AG10803 (cell line): Measurements from ENCODE around the gene PLCL1.

Experiments
- DNase-seq: peaks from one replicate; pipeline ENCODE4 v3.0.0; 2010; ENCODE audit warnings: low read depth
- H3K4me3 ChIP-seq: 2 replicates; pipeline ENCODE4 v1.5.1; 2011; ENCODE audit warnings: mild to moderate bottlenecking, low read length, control low read depth
- TF ChIP-seq, protein P1 (sequence below): conservative IDR thresholded peaks from 2 replicates; pipeline ENCODE4 v1.5.1; 2011; ENCODE audit warnings: mild to moderate bottlenecking, low read length, control low read depth, inconsistent platforms

PLCL1 gene

DNA sequence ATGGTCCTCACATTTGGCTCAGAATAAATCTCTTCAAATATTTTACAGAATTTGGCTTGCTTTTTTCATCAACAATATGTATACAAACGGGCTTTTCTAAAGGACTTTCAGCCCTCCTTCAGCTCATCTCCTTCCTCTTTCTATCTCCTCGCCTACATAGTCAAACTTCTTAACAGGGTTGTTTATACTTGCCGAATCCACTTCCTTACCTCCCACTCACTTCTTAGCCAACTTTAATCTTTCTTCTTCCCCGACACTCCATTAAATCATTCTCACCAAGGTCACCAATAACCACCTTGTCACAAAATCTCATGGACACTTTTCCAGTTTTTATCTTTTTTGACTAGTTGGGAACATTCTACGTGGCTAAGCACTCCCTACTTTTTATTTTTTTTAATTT is 325.2 kb downstream of the PLCL1 start:
- DNase-seq = no peak
- TF ChIP-seq, protein P1, sequence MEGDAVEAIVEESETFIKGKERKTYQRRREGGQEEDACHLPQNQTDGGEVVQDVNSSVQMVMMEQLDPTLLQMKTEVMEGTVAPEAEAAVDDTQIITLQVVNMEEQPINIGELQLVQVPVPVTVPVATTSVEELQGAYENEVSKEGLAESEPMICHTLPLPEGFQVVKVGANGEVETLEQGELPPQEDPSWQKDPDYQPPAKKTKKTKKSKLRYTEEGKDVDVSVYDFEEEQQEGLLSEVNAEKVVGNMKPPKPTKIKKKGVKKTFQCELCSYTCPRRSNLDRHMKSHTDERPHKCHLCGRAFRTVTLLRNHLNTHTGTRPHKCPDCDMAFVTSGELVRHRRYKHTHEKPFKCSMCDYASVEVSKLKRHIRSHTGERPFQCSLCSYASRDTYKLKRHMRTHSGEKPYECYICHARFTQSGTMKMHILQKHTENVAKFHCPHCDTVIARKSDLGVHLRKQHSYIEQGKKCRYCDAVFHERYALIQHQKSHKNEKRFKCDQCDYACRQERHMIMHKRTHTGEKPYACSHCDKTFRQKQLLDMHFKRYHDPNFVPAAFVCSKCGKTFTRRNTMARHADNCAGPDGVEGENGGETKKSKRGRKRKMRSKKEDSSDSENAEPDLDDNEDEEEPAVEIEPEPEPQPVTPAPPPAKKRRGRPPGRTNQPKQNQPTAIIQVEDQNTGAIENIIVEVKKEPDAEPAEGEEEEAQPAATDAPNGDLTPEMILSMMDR = no peak
- H3K4me3 ChIP-seq = no peak overlapping the region

DNA sequence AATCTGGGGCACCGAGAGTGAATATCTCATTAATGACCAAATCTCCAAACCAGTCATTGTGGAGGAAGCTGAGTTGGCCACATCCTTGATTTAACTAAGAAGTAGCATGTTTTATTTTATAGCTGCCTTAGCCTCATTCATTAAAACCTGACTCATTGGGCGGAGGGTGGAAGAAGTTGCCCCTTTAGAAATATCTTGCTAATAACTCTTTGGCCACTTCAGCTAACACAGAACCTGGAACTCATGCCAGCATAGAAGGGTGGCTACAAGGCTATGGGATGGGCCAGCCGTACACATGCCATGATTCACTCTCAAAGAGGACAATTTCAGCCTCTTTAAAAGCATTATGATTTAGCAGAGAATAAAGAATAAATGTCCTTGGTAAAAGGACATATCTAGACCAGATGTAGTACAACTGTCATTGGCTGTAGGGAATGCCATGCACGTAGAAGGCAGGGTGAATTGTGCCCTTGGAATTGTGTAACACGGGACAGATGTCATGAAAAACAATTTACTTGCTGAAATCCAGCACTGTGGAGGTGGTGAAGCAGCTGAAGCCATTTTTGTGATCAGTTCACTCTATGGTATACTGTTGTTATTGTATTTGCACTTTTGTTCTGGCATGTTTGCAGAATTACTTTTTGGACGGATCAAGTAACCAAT is 330.0 kb downstream of the PLCL1 start:
- TF ChIP-seq, protein P1 = no peak
- H3K4me3 ChIP-seq = no peak overlapping the region
- DNase-seq = peak; percentile 71

DNA sequence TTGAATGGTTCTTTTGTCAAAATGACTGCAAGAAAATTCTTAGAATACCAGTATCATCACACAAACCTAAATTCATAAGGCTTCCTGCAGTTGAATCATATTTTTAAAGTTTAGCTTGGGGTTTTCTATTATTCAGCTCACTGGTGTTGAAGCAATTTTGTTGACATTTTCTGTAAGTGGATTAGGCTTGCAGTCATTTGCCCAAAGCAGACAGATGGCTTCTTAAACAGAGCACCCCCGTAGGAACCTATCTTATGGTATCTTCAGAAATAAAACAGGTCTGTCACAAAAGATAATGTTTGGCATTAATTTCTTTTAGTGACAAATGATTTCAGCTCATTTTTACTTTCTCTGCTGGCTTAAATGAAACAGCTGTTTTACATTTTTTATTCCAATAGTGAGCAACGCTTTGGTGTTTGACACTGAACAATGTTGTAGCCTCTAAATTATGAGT is 331.1 kb downstream of the PLCL1 start:
- DNase-seq = peak; percentile 69
- TF ChIP-seq, protein P1 = no peak
- H3K4me3 ChIP-seq = no peak overlapping the region

DNA sequence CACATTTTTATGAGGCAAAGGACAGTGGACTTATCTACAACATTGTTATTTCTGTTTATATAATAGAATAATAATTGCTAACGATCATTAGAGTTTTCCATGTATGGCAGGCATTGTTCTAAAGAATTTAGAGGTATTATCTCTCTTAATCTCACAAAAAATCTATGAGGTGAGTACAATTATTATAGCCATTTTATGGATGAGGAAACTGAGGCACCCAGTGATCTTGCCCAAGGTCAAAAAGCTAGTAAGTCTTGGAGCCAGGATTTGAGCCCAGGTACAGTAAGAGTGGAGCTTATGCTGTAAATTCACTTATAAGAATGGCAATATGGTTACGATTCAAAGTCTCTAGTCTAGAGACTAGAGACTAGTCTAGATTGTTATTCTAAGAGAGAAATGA is 331.7 kb downstream of the PLCL1 start:
- H3K4me3 ChIP-seq = no peak overlapping the region
- TF ChIP-seq, protein P1 = no peak
- DNase-seq = no peak

DNA sequence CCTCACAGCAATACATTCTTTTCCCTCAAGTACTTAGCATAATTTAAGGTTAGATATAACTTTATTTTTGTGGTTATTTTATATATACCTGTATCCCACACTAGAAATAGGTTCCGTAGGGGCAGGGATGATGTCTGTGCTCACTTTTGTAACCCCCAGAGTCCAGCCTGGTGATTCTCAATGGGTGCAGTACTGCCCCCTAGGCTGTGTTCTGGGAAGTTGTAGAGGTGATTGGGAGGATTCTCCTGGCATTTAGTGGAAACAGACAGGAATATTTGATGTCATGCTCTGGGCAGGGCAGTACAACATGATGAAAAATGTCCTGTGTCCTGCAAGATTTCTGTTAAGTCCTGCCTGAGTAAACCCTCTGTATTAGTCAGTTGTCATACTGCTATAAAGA is 333.3 kb downstream of the PLCL1 start:
- no peak overlapping the region for H3K4me3 ChIP-seq
- no peak for DNase-seq
- TF ChIP-seq, protein P1 = no peak

DNA sequence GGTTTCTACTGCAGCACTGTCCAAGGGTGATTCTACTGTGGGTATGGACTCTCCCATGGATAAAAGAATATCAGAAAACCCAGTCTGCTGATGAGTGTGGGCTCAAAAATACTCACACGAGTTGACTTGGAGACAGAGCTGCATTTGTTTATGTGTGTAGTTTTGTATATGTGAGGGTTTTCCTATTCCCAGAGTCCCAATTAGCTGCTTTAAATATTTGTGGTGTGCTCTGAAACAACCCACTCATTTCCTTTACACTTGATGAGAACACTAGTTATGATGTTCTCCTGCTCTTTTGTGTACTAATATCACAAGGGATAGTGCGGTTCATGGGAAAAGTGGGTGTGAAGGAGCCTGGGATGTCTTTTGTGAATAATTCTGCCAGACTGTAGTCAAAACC is 337.3 kb downstream of the PLCL1 start:
- peak; percentile 33 for DNase-seq
- no peak overlapping the region for H3K4me3 ChIP-seq

DNA sequence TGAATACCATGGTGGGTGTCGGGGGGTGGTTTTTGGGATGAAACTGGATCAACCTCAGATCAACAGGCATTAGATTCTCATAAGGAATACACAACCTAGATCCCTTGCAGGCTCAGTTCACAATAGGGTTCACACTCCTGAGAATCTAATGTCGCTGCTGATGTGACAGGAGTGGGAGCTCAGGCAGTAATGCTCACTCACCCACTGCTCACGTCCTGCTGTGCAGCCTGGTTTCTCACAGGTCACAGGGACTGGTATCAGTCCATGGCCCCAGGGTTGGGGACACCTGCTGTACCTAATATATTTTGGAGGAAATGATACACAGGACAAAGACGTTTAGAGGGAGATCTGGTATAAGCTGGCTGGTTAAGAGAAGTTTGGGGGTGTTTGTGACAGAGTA is 338.8 kb downstream of the PLCL1 start:
- TF ChIP-seq, protein P1 = no peak
- no peak overlapping the region for H3K4me3 ChIP-seq
- DNase-seq = no peak

More for the DNA sequence above, 337.3 kb downstream of the PLCL1 start:
- TF ChIP-seq, protein P1 = no peak
